Measurements from ENCODE around the gene DERL2.
A peak's percentile ranks its signal among the peaks of the same experiment; 100 is the strongest.

The DERL2 gene

GRCh38 chr17:5500589-5501391, 14.8 kb upstream of the DERL2 start:
- peak; percentile 90 for DNase-seq (ENCODE audit: low spot score)
- no peak for TF ChIP-seq CTCF (IDR thresholded peaks at IDR 0.05; ENCODE audit: extremely low read depth, missing control alignments)

GRCh38 chr17:5500247-5500588, 14.2 kb upstream of the DERL2 start:
- TF ChIP-seq CTCF (IDR thresholded peaks at IDR 0.05; ENCODE audit: extremely low read depth, missing control alignments), result no peak
- no peak for DNase-seq (ENCODE audit: low spot score)

- peak; percentile 25 for DNase-seq (ENCODE audit: low spot score)
- TF ChIP-seq CTCF (IDR thresholded peaks at IDR 0.05; ENCODE audit: extremely low read depth, missing control alignments), result no peak
Observed at GRCh38 chr17:5499476-5500231, 13.7 kb upstream of the DERL2 start.

- no peak for TF ChIP-seq CTCF (IDR thresholded peaks at IDR 0.05; ENCODE audit: extremely low read depth, missing control alignments)
- no peak for DNase-seq (ENCODE audit: low spot score)
Observed at GRCh38 chr17:5492970-5493369, 7.0 kb upstream of the DERL2 start.

- no peak for TF ChIP-seq CTCF (IDR thresholded peaks at IDR 0.05; ENCODE audit: extremely low read depth, missing control alignments)
- DNase-seq (ENCODE audit: low spot score), result no peak
Observed at GRCh38 chr17:5488752-5489151, 2.8 kb upstream of the DERL2 start.

GRCh38 chr17:5486206-5487124, 487 bp upstream of the DERL2 start, which contains the start of gene MIS12:
Gene MIS12 (plus strand): TSS chr17:5486566. CDS start chr17:5488863, 2,297 bp downstream.
- TF ChIP-seq CTCF (IDR thresholded peaks at IDR 0.05; ENCODE audit: extremely low read depth, missing control alignments), result no peak
- DNase-seq (ENCODE audit: low spot score), result peak; percentile 97
